Hepatocyte (in vitro differentiated cells): ENCODE data around the gene XRRA1.

Experiments
- EZH2 ChIP-seq: fragments of 200-600 bp; sonication (generic); IDR thresholded peaks from 2 replicates; pipeline ENCODE4 v1.6.1; 2016; ENCODE audit warnings: antibody characterized with exemption, mild to moderate bottlenecking, borderline replicate concordance
- TF ChIP-seq, protein P1 (sequence below): fragments of 200-600 bp; sonication (generic); IDR thresholded peaks from 2 replicates; pipeline ENCODE4 v1.5.1; 2016; ENCODE audit warnings: antibody characterized with exemption, mild to moderate bottlenecking; ENCODE audit not compliant: poor library complexity

DNA sequence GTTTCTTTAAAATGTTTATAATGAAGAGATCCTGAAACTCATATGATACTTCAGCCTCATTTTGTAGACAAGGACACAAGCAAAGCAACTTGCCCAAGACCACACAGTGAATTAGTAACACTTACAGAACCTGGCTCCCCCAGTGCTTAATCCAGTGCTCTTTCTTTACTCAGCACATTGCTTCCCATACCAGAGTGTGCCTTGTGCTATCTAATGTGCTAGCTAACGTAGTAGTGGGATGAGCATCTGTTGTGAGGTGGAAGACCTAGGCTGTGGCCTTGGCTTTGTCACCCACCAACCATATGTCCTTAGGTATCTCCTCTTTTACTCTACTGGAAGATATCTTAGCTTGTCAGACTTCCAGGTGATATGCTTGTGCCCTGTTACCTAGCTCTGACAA, 5.3 kb upstream of the XRRA1 start:
- TF ChIP-seq, protein P1, sequence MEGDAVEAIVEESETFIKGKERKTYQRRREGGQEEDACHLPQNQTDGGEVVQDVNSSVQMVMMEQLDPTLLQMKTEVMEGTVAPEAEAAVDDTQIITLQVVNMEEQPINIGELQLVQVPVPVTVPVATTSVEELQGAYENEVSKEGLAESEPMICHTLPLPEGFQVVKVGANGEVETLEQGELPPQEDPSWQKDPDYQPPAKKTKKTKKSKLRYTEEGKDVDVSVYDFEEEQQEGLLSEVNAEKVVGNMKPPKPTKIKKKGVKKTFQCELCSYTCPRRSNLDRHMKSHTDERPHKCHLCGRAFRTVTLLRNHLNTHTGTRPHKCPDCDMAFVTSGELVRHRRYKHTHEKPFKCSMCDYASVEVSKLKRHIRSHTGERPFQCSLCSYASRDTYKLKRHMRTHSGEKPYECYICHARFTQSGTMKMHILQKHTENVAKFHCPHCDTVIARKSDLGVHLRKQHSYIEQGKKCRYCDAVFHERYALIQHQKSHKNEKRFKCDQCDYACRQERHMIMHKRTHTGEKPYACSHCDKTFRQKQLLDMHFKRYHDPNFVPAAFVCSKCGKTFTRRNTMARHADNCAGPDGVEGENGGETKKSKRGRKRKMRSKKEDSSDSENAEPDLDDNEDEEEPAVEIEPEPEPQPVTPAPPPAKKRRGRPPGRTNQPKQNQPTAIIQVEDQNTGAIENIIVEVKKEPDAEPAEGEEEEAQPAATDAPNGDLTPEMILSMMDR = no peak
- TF ChIP-seq EZH2 = no peak
